ENCODE data around the gene EPOP. TPM values are rescaled to one million over a fixed set of nuclear protein-coding genes. Genes with fewer than 3 reads are reported as not detected.

The EPOP gene
- total and polyA plus RNA-seq, 2 of the 13 experiments (the other 11 are each of a cell fraction or from before 2014, with no cell fraction given) = 14.7 to 37.8 TPM

- peak; percentile 84 for TF ChIP-seq POLR2G (IDR thresholded peaks at IDR 0.05; ENCODE audit: low read depth, low read length)
- TF ChIP-seq XRCC5 (optimal IDR thresholded peaks at IDR 0.05; ENCODE audit: low read length) = peak; percentile 8
- peak; percentile 52 for TF ChIP-seq BRD4 (CRISPR knock-in tag; IDR thresholded peaks at IDR 0.05)
- TF ChIP-seq EED (CRISPR knock-in tag; IDR thresholded peaks at IDR 0.05) = 0 out of 2 replicates have a peak, but pooled peaks have one; percentile 39
- TF ChIP-seq ZFP1 (CRISPR knock-in tag; IDR thresholded peaks at IDR 0.05) = no peak
- no peak for TF ChIP-seq ATAD3A (CRISPR knock-in tag; IDR thresholded peaks at IDR 0.05)
- no peak for TF ChIP-seq ZFX (CRISPR knock-in tag; IDR thresholded peaks at IDR 0.05; ENCODE audit: low read depth)
- peak; percentile 33; the same call in 1 of the 2 replicates for TF ChIP-seq SSRP1 (CRISPR knock-in tag; IDR thresholded peaks at IDR 0.05)
- TF ChIP-seq ZNF567 (CRISPR knock-in tag; IDR thresholded peaks at IDR 0.05; ENCODE audit: borderline replicate concordance) = peak; percentile 73; the same call in 1 of the 2 replicates
- TF ChIP-seq MXD4 (CRISPR knock-in tag; IDR thresholded peaks at IDR 0.05) = no peak
- no peak; the same call in 1 of the 2 replicates for TF ChIP-seq ARID4A (CRISPR knock-in tag; IDR thresholded peaks at IDR 0.05; ENCODE audit: borderline replicate concordance)
- TF ChIP-seq GZF1 (CRISPR knock-in tag; IDR thresholded peaks at IDR 0.05) = no peak
- no peak for TF ChIP-seq ZNF615 (CRISPR knock-in tag; IDR thresholded peaks at IDR 0.05; ENCODE audit: borderline replicate concordance)
- no peak for TF ChIP-seq ZNF781 (CRISPR knock-in tag; IDR thresholded peaks at IDR 0.05; ENCODE audit: borderline replicate concordance, not compliant biosample characterization)
- no peak for TF ChIP-seq ZBTB37 (CRISPR knock-in tag; IDR thresholded peaks at IDR 0.05)
- no peak for TF ChIP-seq MYC (CRISPR knock-in tag; IDR thresholded peaks at IDR 0.05; ENCODE audit: borderline replicate concordance)
- TF ChIP-seq JARID2 (CRISPR knock-in tag; IDR thresholded peaks at IDR 0.05; ENCODE audit: insufficient replicate concordance) = no peak
- no peak for TF ChIP-seq ZFP36L2 (CRISPR knock-in tag; IDR thresholded peaks at IDR 0.05)
- no peak for TF ChIP-seq KDM2A (CRISPR knock-in tag; IDR thresholded peaks at IDR 0.05; ENCODE audit: borderline replicate concordance, low read depth)
- TF ChIP-seq ZNF883 (CRISPR knock-in tag; IDR thresholded peaks at IDR 0.05; ENCODE audit: not compliant biosample characterization) = no peak
- no peak for TF ChIP-seq GLMP (CRISPR knock-in tag; IDR thresholded peaks at IDR 0.05; ENCODE audit: borderline replicate concordance)
- no peak for TF ChIP-seq ZBTB21 (CRISPR knock-in tag; IDR thresholded peaks at IDR 0.05)
- TF ChIP-seq ARNT2 (CRISPR knock-in tag; IDR thresholded peaks at IDR 0.05; ENCODE audit: low read depth) = 0 out of 2 replicates have a peak, but pooled peaks have one; percentile 13
- 0 out of 2 replicates have a peak, but pooled peaks have one; percentile 34 for TF ChIP-seq ZNF30 (CRISPR knock-in tag; IDR thresholded peaks at IDR 0.05)
Observed at GRCh38 chr17:38702916-38703741, 28.4 kb upstream of the EPOP start (continued).
